Left kidney (tissue), 2 donors: ENCODE data around the gene SPEF1. TPM values are rescaled to one million over a fixed set of nuclear protein-coding genes. Genes with fewer than 3 reads are reported as not detected.

ENCODE experiments used
- DNase-seq: peaks from one replicate; pipeline ENCODE4 v3.0.0-alpha.2; 2013
- polyA plus RNA-seq: library from polyadenylated mRNA; unstranded; fragments of 120-200 nt; gene quantifications from one replicate; pipeline ENCODE4 v1.2.1, GENCODE V29; 2013; ENCODE audit not compliant: insufficient read length

SPEF1 gene
- polyA plus RNA-seq, 1 donor, result 1.7 TPM

DNA sequence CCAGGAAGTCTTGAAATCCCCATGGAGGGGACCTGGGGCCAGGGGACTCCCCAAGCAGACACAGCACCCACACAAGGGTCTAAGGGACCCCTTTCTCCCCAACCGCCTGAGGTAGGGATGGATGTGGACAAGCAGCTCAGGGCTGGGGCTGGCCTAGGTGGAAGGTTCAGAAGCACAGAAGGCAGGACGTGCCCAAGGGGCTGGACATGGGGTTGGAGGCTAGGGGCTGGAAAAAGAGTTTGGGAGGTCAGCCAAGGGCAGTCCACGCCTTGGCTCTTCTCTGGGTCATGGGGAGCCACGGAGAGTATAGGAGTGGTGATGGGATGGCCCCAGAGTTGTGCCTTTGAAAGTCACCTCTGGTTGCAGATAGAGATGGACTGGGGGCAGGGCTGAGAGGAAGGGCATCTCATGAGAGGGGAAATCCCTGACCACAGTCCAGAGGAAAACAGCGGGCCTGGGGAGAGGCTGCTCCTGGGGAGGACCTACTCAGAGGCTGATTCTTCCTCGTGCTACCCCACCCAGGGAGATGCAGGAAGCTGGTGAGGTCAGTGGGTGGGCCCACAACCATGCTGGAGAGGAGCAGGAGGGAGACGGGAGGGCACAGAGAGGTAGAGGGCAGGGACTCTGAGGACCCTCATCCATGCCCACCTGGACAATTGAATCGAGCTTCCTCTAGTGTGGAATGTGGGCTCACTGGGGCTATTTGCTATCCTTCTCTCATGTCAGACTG, 51.3 kb downstream of the SPEF1 start:
- no peak for DNase-seq

DNA sequence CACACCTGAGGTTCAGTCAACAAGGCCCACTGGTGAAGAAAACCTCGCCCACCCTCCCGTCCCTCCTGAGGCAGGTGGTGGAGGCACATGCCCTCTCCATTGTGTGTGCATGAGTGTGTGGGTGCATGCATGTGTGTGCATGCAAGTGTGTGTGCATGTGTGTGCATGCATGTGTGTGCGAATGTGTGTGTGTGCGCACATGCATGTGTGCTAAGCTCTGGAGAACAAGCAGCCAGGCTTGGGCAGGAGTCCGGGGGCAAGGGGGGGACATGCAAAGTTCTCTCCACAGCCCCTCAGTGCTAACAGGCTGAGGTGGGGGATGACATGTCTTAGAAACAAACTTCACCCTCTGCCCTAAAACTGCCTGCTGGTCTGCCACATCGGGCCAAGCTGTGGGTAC, 51.9 kb downstream of the SPEF1 start:
- DNase-seq, result no peak

DNA sequence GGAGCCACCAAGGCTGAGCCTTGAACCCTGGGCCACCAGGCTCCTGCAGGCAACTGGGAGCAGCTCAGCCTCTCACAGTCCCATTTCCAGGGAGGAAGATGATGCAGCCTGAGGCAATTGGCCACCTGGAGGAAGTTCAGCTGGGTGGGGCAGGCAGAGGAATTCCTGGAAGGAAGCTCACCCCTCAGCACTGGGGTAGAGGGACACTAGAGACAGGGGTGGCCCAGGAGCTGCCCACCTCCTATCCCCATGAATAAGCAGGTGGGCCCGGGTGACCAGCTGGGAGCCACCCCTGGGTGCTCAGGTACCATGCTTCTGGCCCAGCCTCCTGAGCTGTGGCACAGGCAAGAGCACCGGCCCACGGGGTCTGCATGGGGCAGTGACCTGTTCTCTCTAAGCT, 52.4 kb downstream of the SPEF1 start:
- DNase-seq, result no peak

DNA sequence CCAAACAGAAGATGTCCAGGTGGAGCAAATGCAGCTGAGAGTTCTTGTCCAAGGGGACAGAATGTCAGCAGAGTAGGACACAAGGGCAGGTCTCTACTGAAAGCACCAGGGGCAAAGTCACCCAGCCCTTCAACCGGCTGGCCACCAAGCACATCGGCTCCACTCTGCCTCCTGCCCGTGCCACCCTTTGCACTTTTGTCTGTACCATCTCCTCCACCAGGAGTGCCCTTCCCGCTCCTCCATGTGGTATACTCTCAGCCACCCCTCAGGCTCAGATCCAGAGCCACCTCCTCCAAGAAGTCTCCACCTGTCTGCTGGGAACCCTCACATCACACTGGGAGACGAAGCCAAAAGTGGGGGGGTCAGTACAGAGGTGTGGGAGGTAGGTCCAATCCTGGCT, 52.9 kb downstream of the SPEF1 start:
- no peak for DNase-seq

Other genes with a start within 250 kb of the SPEF1 start
- 0.17 TPM for gene GFRA4, start 118.0 kb downstream of the SPEF1 start, polyA plus RNA-seq
- gene ADAM33, start 99.4 kb downstream of the SPEF1 start, polyA plus RNA-seq, result 9.1 TPM
- 1.1 TPM for gene SIGLEC1, start 68.8 kb downstream of the SPEF1 start, polyA plus RNA-seq
- 11.5 TPM for gene HSPA12B, start 48.8 kb downstream of the SPEF1 start, polyA plus RNA-seq
- 18.9 TPM for gene ADISSP, start 13.7 kb downstream of the SPEF1 start, polyA plus RNA-seq
- 32.6 TPM for gene CENPB, start 5.3 kb upstream of the SPEF1 start, polyA plus RNA-seq
- 41.7 TPM for gene CDC25B, start 14.9 kb upstream of the SPEF1 start, polyA plus RNA-seq
- 10.6 TPM for gene AP5S1, start 39.1 kb upstream of the SPEF1 start, polyA plus RNA-seq
- gene MAVS, start 65.4 kb upstream of the SPEF1 start, polyA plus RNA-seq, result 34.8 TPM
- gene PANK2, start 107.9 kb upstream of the SPEF1 start, polyA plus RNA-seq, result 40.1 TPM
- gene RNF24, start 234.1 kb upstream of the SPEF1 start, polyA plus RNA-seq, result 23.3 TPM